ENCODE data around the gene FARS2.
A peak's percentile ranks its signal among the peaks of the same experiment; 100 is the strongest.

FARS2 gene

DNA sequence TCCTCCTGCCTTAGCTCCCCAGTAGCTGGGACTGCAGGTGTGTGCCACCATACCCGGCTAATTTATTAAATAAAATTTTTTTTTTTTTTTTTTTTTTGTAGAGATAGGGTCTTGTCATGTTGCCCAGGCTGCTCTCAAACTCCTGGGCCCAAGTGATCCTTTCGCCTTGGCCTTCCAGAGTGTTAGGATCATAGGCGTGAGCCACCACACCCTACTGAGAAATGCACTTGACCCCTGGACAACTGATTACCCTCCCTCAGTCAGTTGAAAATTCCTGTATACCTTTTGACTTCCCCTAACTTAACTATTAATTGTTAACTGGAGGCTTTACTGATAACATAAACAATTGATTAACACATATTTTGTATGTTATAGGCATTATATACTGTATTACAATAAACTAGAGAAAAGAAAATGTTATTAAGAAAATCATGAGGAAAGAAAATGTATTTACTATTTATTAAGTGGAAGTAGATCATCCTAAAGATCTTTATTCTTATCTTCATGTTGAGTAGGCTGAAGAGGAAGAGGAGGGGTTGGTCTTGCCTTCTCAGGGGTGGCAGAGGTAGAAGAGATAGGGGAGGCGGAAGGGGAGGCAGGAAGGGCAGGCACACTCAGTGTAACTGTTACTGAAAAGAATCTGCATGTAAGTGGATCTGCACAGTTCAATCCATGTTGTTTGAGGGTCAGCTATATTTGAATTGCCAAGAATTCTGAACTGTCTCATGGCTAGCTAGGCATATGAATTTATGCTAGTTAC is 104.3 kb downstream of the FARS2 start:
- DNase-seq (ENCODE audit: insufficient read length, low spot score) (no peak), FAIRE-seq (no peak)

DNA sequence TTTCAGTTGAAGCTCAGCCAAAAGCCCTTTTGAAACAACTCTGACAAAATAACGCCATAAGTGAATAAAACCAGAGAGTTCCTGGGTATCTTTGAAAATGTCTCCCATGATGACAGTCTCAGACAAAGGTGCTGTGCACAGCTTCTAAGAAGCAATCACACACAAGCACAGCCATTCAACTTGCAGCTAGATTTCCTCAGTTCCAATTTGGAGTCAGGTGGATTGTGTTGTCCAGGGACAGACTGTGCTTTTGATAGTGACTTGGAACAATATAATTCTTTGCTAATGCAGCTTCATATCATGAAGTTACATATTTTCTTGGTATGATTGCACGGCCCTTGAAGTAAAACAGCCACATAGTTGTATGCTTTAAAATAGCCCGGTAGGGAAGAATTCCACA is 105.6 kb downstream of the FARS2 start:
- DNase-seq (ENCODE audit: insufficient read length, low spot score), result no peak
- no peak for FAIRE-seq

DNA sequence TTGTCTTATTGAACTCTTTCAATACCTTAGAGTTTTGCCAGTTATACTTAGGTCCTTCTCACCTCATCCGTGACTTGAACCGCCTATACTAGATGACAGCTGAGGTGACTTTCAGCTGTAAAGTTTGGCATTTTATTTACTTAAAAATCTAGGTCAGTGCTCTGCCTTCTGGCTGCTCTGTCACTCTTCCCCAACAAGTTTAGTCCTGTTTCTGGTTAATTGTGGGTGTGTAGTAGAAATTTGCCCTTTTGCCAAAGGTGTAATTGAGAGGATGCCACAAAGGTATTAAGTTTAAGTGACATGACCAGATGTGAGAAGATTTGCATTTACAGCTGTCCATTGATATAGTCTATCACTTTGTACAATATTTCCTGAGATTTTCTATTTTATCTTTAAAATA is 106.2 kb downstream of the FARS2 start:
- no peak for FAIRE-seq
- no peak for DNase-seq (ENCODE audit: insufficient read length, low spot score)

DNA sequence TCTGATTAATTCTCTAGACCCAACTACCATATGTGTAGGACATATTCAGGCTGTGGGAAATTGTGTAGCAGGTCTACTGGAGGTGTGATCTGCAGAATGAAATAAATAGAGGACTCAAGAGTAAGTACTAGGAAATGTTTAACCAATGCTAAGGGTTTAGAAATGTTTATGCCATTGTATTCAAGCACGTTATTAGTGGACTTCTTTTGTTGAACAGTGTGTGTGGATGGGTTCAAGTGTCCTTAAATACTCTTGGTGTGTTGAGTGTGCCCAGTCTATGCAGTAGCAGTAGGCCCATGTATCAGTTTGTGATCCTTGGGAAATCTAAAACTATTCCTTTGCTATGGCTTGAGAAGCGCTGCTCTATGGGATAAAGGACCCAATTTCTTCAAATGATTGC is 112.1 kb downstream of the FARS2 start:
- FAIRE-seq, result no peak
- no peak for DNase-seq (ENCODE audit: insufficient read length, low spot score)

DNA sequence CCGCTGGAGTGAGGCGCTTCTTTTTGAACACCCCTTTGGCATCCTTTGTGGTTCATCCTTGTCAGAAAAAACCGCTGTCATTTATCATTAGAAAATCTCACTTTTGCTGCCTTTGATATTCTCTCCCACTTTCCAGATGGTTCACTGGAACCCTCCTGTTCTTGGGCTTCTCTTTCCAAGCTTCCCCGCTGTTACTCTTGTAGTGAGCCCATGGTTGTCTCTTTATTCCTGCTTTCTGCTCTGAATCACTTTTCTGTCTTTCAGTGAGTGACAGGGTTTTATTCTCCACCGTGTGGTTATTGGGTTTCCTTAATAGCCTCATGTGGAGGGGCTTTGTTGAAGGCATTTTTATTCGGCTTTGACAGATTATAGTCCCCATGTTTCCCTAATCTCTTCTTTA is 117.0 kb downstream of the FARS2 start:
- DNase-seq (ENCODE audit: insufficient read length, low spot score) (no peak), FAIRE-seq (no peak)

DNA sequence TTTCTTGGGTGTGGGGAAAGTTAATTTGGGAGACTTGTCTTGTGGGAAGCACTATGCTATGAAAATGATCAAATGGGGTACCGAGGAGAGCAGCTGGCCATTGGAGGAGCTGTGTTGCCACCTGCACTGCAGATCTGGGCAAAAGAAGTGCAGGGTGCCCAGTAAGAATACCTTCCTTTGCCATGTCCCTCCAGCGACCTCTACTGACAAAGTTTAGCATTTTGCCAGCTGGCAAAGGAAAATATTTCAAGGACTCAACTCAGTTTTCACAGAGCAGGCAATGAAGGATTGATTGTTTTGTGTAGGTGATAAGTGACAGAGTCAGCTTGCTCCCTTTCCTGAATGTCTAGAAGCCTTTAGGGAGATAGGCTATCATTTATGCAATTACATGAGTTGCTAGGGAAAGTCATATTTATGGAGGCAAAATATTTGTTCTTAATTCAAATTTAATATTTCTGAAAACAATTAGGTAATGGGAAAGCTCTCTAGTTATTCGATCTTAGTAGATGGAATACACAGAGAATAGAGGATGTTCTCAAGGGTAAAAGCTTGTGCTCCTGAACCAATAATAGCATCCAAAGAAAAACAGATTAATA is 118.4 kb downstream of the FARS2 start:
- peak; percentile 36 for DNase-seq (ENCODE audit: insufficient read length, low spot score)
- no peak for FAIRE-seq

DNA sequence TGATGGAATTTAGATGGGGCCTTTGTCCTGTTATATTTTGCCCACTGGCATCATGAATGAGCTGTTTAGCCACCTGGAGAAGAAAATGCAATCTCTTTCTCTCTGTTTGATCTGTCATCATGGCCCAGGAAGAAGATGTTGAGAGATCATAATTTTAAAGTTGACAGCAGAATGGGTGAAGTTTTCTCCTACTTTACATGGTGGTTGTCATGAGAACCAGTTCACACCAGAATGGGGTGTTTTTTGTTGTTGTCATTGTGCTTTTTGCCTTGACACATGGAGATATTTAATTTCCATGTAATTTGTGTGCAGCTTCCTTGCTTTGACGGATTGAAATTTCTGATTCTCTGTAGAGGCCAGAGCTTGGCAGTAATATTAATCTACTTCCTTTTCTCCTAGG is 122.5 kb downstream of the FARS2 start:
- DNase-seq (ENCODE audit: insufficient read length, low spot score) (no peak), FAIRE-seq (no peak)

DNA sequence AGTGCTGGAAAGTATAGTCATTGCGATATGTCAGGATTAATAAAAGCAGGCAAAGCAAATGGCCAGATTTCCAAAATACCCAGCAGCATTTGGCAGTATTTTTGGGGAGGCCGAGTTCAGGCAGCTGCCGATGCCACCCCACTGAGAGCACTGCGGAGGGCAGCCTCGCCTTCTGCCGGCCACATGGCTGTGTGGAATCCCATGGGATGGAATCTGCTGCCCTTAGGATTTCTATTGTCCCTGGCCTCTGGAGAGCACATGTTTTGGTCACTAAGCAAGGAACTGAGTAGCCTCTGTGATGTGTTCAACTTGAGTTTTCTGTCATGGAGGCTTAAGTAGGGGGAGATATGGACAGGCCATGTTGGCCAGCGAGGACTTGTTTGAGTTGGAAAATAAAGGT is 123.0 kb downstream of the FARS2 start:
- DNase-seq (ENCODE audit: insufficient read length, low spot score) (no peak), FAIRE-seq (no peak)

DNA sequence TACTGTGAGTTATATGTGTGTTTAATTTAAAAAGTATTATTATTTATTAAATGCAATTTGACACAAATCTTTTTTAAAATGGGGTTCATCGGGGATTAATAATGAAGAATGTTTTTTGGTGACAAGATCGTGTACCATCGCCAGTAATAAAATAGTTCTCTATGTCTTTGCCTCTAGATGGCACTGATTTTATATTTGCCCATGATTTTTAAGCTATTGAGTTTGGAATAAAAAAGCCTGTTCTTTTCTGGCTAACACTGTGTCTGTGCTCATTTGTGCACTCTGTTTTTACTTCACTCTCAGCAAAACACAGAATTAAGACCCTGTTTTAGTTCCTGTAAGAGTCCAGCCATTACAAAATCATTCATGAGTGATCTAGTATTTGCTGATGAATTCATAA is 127.0 kb downstream of the FARS2 start:
- DNase-seq (ENCODE audit: insufficient read length, low spot score), result no peak
- no peak for FAIRE-seq

DNA sequence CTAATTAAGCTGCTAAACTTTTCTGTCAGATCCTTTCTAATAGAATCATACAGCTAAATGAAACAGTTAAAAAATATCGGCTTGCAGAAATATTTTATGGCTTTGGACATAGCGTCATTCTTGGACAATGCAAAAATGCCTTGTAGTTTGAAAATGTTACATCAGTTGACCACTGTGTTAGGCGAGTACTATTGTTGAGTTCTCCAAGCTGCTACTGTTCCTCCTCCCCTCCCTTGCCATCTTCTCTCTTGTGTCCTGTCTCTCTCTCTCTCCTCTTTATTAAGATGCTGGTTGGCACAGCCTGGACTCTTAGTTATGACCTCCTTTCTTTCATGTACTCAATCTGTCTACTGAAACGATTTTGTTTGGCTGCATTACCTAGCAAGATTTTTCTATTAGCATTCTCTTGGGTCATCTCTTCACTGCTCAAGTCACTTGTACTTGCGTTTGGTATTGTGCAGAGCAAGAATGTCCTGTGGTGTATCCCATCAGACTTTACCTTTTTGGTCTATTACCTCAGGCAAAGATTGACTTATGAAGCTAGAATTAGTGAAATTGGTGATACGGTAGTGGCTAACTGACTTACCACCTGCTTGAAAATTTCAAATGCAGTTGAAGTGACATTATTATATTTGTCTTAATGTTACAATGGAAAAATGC is 127.9 kb downstream of the FARS2 start:
- no peak for FAIRE-seq

DNA sequence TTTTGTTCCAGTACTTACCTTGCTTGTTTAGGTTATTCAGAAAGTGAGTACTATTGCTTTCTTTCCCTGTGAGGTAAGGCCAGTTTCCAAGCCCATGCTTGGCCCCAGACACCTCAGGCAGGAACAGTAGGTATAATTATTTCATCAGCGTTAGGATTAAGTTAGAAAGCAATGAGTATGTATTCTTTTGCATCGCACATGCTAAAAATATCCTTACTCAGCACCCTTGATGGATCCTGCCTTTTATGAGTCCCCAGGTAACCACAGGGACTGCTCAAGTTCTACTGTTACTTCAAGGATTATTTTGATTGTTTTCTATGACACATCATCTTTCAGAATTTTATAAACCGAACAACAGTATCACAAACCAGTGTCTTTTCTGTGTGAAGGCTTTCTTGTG is 128.9 kb downstream of the FARS2 start:
- FAIRE-seq, result no peak
- DNase-seq (ENCODE audit: insufficient read length, low spot score), result no peak

More for the DNA sequence above, 127.9 kb downstream of the FARS2 start:
- DNase-seq (ENCODE audit: insufficient read length, low spot score), result no peak

DNA sequence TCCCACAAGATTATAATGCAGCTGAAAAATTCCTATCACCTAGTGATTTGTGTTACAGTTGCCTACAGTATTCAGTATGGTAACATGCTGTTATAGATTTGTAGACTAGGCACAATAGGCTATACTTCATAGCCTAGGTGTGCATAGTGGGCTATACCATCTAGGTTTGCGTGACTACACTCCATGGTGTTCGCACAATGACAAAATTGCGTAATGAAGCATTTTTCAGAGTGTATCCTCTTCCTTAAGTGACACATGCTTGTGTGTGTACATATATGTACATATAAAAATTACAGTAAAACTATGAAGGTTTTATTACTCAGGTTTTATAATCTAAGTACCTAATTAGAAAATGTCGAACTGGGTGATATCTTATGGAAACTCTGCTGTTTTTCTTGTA is 133.0 kb downstream of the FARS2 start:
- no peak for FAIRE-seq
- DNase-seq (ENCODE audit: insufficient read length, low spot score), result no peak

DNA sequence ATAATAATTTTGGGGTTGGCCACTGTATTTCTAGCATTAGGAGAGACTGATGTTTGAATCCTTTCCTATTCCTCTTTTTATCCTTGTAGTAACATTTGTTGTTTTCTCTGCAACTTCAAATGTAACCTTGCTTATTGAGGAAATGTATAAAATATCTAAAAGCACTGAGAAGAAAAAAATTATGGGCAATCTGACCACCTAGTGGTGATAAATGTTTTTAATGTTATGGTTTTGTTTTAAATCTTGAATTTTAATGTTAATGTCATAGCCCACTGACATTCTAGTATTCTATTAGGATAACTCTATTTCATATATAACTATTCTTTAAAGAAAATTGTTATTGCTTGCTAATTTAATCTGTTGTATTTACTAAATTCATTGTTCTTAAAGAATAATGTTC is 134.4 kb downstream of the FARS2 start:
- FAIRE-seq, result no peak
- DNase-seq (ENCODE audit: insufficient read length, low spot score), result no peak

DNA sequence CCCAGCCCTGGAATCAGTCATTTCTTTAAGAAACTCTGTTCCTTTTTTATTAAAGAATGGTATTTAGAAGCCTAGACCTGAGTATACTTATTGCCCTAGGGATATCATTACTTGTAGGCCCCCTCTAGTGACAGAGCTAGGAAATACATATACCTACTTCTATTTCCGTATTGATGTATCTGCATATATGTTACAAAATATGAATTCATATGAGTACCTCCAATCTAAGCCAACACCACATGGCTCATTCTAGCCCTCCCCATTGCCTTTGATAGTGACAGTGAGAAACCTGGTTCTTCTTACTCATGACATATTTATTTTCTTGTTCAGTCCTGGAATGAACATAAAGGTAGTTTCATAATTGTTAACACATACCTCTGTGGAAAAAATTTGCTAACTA is 137.2 kb downstream of the FARS2 start:
- no peak for FAIRE-seq
- peak; percentile 28 for DNase-seq (ENCODE audit: insufficient read length, low spot score)

DNA sequence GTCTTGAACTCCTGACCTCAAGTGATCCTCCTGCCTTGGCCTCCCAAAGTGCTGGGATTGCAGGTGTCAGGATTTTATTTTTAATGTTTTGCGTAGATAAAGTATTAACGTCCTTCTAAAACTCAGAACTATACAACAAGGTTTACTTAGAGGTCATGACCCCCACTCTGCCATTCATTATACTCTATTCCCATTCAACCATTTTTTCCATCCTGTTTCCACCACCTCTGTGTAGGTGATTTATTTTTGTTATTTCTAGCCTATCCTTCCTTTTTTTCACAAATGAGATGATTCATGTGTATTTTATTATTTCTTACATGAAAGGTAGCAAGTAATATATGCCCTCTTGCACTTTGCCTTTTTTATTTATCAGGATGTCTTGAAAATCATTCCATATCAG is 138.1 kb downstream of the FARS2 start:
- no peak for DNase-seq (ENCODE audit: insufficient read length, low spot score)
- no peak for FAIRE-seq

DNA sequence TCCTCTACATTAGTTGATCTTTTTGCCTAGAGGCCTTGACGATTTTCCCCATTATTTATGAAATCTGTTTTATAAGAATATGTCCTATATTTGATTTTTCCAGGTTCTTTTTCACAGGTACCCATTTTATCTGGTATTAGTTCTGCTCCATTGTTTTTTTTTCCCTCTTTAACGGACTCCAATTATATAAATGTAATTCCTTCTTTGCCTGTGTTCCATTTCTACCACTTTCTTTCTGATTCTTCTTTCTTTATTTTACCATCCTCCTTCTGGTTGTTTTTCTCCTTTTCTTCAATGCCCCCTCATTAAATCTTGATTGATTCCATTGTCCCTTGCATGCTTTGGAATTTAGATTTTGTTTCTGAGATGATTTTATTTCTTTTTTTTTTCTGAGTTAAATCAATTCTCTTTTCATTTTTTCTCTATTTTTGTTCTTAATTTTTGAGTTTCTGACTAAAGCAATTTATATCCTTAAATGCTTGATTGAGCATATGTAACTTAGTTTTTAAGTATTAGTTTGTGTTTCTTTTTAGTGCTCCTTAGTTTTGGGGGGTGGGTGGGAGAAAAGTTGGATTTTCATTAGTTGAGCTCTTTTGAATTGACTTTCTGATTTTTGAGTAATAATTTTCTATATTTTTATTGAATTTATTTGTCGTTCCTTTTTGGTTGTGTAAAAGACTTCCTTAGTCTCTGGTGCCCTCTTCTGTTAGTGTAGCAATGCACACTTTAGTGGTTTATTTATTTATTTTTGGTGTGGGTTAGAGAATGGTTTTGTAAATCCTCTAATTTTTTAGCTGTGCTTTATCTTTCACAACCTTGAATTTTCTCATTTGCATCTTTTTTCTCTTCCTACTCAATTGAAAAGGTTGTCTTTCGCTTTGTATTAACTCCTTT is 140.8 kb downstream of the FARS2 start:
- DNase-seq (ENCODE audit: insufficient read length, low spot score), result no peak

DNA sequence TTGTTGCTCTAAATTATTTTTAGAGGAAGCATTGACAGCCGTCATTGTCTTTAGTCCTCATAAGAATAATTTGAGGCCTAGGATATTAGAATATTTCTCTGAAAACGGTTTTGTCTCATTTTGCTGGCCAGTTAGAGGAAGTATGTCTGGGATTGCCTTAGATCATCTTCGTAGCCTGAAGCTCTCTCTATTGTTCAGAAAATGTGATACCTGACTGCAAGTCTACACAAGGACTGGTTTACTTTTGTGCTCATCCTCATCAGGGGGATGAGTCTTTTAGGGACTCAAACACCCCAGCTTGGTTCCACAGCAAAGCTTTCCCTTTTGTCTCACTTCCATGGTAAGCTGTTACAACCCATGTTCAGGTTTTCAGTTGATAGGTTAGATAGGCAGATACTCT is 141.8 kb downstream of the FARS2 start:
- FAIRE-seq, result no peak
- DNase-seq (ENCODE audit: insufficient read length, low spot score), result no peak

More for the DNA sequence above, 140.8 kb downstream of the FARS2 start:
- FAIRE-seq, result no peak

DNA sequence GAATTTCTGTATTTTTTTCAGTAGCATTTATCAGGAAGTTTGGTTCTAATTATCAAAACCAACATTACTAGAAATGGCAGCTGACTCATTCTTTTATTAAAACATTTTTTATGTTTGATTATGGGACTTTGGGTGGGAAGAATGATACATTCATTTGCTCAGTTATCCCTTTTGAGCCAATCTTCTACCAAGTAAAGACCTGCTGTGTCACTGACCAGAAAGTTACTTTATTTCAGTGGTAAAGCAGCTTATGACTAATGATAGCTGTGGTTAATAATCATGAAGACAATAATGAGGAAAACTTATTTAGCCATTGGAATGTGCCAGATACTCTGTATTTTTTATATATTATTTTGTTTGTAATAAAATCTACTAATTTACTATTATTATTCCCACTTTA is 142.3 kb downstream of the FARS2 start:
- DNase-seq (ENCODE audit: insufficient read length, low spot score) (no peak), FAIRE-seq (no peak)

DNA sequence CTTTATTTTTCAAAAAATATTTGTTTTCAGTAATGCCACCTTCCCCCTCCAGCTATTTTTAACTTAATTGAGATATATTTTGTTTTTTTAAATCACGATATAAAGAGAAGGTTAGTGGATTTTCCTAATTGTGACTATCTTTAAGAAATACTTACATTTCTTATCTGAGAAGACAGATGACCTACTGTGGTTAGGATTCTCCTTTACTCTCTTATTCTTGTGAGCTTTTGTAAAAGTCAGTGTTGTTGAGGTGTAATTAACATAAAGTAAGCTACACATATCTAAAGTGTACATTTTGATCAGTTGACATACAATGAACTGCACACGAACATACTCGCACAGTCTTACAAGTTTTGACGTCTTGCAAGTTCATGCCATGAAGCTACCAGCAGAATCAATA is 144.7 kb downstream of the FARS2 start:
- FAIRE-seq (no peak), DNase-seq (ENCODE audit: insufficient read length, low spot score) (no peak)

DNA sequence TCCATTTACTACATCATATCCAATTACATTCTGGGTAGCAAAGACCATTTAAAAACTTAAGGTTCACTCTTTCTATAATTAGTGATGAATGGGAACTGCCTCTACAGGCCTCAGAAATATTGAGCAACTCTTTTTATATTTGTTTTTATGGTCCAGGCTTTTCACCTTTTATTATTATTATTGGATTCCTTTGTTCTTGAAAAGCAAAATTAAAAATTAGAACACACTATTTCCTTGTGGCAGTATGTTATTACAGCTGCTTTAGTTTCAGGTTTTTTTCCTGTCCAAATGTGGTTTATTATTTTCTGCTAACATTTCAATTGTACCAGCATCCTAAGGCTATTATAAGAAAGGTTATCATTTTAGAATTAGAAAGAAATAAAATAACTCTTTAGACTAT is 150.1 kb downstream of the FARS2 start:
- DNase-seq (ENCODE audit: insufficient read length, low spot score) (no peak), FAIRE-seq (no peak)

DNA sequence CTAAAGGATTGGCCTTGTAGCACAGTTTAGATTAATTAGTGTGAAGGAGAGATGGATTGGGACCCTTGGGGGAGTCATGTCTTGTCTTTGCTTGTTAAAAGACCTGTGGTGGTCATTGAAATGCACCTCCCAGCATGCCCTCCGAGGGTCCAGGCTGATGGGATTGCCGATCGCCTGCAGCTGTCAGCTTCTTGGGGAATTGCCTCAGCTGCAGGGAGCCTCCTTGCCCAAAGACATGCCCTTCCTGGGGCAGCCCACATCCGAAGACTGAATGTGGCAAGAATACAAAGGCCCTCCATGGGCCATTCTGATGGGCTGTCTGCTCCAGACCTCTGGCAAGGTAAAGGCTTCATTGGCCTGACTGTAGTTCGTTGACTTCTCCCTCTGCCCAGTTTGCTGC is 150.7 kb downstream of the FARS2 start:
- no peak for FAIRE-seq
- DNase-seq (ENCODE audit: insufficient read length, low spot score), result no peak
